Measurements from ENCODE around the gene ZNF532.

Gene ZNF532

GRCh38 chr18:58866066-58866772, 1.5 kb downstream of the ZNF532 start:
- Histone ChIP-seq H2BK120ac (ENCODE audit: insufficient read depth, low read length, poor library complexity) (peak overlapping the region; percentile 14), H3K9me3 (ENCODE audit: insufficient read depth, low read depth, low read length) (no peaks in the 10 kb centered on the region), H3K27ac (ENCODE audit: low read depth, low read length) (peak overlapping the region; percentile 100), H3K4me1 (ENCODE audit: control insufficient read depth in 1 of 2, insufficient read depth in 2 of 2, low read length in 2 of 2) (peaks cover 21 to 39% of the 10 kb centered on the region in 2 experiments), H4K91ac (ENCODE audit: low read depth, low read length) (peak overlapping the region; percentile 69), H3K79me2 (ENCODE audit: control insufficient read depth, insufficient read depth, low read length, poor library complexity) (peaks cover 21% of the 10 kb centered on the region), H3K27me3 (ENCODE audit: insufficient read depth, low read length) (no peaks in the 10 kb centered on the region), H3K14ac (ENCODE audit: low read length) (peak overlapping the region; percentile 38), H2BK5ac (ENCODE audit: low read depth, low read length, poor library complexity) (peak overlapping the region; percentile 80), H3K4me2 (ENCODE audit: low read length) (peak overlapping the region; percentile 59), H4K12ac (ENCODE audit: low read depth, low read length) (no peak overlapping the region), H3K23ac (ENCODE audit: low read length) (no peak overlapping the region), H2BK12ac (ENCODE audit: low read length) (peak overlapping the region; percentile 0), H3K4me3 (ENCODE audit: low read depth, low read length) (no peak overlapping the region), H3K79me1 (ENCODE audit: low read length) (peaks cover 47% of the 10 kb centered on the region), H2AK5ac (ENCODE audit: low read length) (peak overlapping the region; percentile 25), H2AFZ (ENCODE audit: insufficient read depth, low read length, poor library complexity) (no peak overlapping the region), H4K8ac (ENCODE audit: low read depth, low read length) (peak overlapping the region; percentile 37), H3K18ac (ENCODE audit: low read length) (peak overlapping the region; percentile 47), H3K4ac (ENCODE audit: low read depth, low read length) (peak overlapping the region; percentile 53), H3K9ac (ENCODE audit: low read length) (no peak overlapping the region), H3K36me3 (ENCODE audit: control insufficient read depth in 1 of 2, insufficient read depth in 2 of 2, low read length in 2 of 2) (peaks cover 2 to 6% of the 10 kb centered on the region in 2 experiments)
- no CpG with 5 or more reads among the region's 9 CpGs for WGBS (ENCODE audit: extremely low coverage, insufficient coverage, insufficient read length)
- no peak for DNase-seq

- Histone ChIP-seq H4K8ac (ENCODE audit: low read depth, low read length) (no peak overlapping the region), H2BK5ac (ENCODE audit: low read depth, low read length, poor library complexity) (no peak overlapping the region), H3K4me3 (ENCODE audit: low read depth, low read length) (no peak overlapping the region), H3K79me2 (ENCODE audit: control insufficient read depth, insufficient read depth, low read length, poor library complexity) (peaks cover 24% of the 10 kb centered on the region), H3K9ac (ENCODE audit: low read length) (no peak overlapping the region), H2AFZ (ENCODE audit: insufficient read depth, low read length, poor library complexity) (no peak overlapping the region), H3K4me2 (ENCODE audit: low read length) (peak overlapping the region; percentile 59), H3K27ac (ENCODE audit: low read depth, low read length) (peak overlapping the region; percentile 100), H3K36me3 (ENCODE audit: control insufficient read depth in 1 of 2, insufficient read depth in 2 of 2, low read length in 2 of 2) (peaks cover 4 to 9% of the 10 kb centered on the region in 2 experiments), H3K18ac (ENCODE audit: low read length) (no peak overlapping the region), H3K23ac (ENCODE audit: low read length) (no peak overlapping the region), H3K27me3 (ENCODE audit: insufficient read depth, low read length) (no peaks in the 10 kb centered on the region), H3K79me1 (ENCODE audit: low read length) (peaks cover 46% of the 10 kb centered on the region), H2BK120ac (ENCODE audit: insufficient read depth, low read length, poor library complexity) (peak overlapping the region; percentile 75), H3K9me3 (ENCODE audit: insufficient read depth, low read depth, low read length) (no peaks in the 10 kb centered on the region), H4K91ac (ENCODE audit: low read depth, low read length) (peak overlapping the region; percentile 72), H4K12ac (ENCODE audit: low read depth, low read length) (no peak overlapping the region), H3K4ac (ENCODE audit: low read depth, low read length) (no peak overlapping the region), H2BK12ac (ENCODE audit: low read length) (no peak overlapping the region), H3K14ac (ENCODE audit: low read length) (no peak overlapping the region), H3K4me1 (ENCODE audit: control insufficient read depth in 1 of 2, insufficient read depth in 2 of 2, low read length in 2 of 2) (peaks cover 21 to 40% of the 10 kb centered on the region in 2 experiments), H2AK5ac (ENCODE audit: low read length) (no peak overlapping the region)
- no CpG with 5 or more reads among the region's 6 CpGs for whole genome bisulfite sequencing (ENCODE audit: extremely low coverage, insufficient coverage, insufficient read length)
- DNase-seq, result no peak
These were observed 2.1 kb downstream of the ZNF532 start for GRCh38 chr18:58866773-58867150.

GRCh38 chr18:58867281-58867961, 2.7 kb downstream of the ZNF532 start:
- peak overlapping the region; percentile 92 for H3K27ac ChIP-seq (ENCODE audit: low read depth, low read length)
- peaks cover 46% of the 10 kb centered on the region for H3K79me1 ChIP-seq (ENCODE audit: low read length)
- peaks cover 4 to 9% of the 10 kb centered on the region in 2 experiments for H3K36me3 ChIP-seq (ENCODE audit: control insufficient read depth in 1 of 2, insufficient read depth in 2 of 2, low read length in 2 of 2)
- peak overlapping the region; percentile 26 for H4K12ac ChIP-seq (ENCODE audit: low read depth, low read length)
- no peaks in the 10 kb centered on the region for H3K9me3 ChIP-seq (ENCODE audit: insufficient read depth, low read depth, low read length)
- H3K4me3 ChIP-seq (ENCODE audit: low read depth, low read length), result no peak overlapping the region
- H2AK5ac ChIP-seq (ENCODE audit: low read length), result peak overlapping the region; percentile 51
- peak overlapping the region; percentile 20 for H3K18ac ChIP-seq (ENCODE audit: low read length)
- H4K91ac ChIP-seq (ENCODE audit: low read depth, low read length), result peak overlapping the region; percentile 80
- H3K23ac ChIP-seq (ENCODE audit: low read length), result no peak overlapping the region
- peaks cover 24% of the 10 kb centered on the region for H3K79me2 ChIP-seq (ENCODE audit: control insufficient read depth, insufficient read depth, low read length, poor library complexity)
- peak overlapping the region; percentile 62 for H2BK120ac ChIP-seq (ENCODE audit: insufficient read depth, low read length, poor library complexity)
- peak overlapping the region; percentile 66 for H3K4ac ChIP-seq (ENCODE audit: low read depth, low read length)
- no peak overlapping the region for H2AFZ ChIP-seq (ENCODE audit: insufficient read depth, low read length, poor library complexity)
- no peaks in the 10 kb centered on the region for H3K27me3 ChIP-seq (ENCODE audit: insufficient read depth, low read length)
- peaks cover 20 to 37% of the 10 kb centered on the region in 2 experiments for H3K4me1 ChIP-seq (ENCODE audit: control insufficient read depth in 1 of 2, insufficient read depth in 2 of 2, low read length in 2 of 2)
- peak overlapping the region; percentile 59 for H3K14ac ChIP-seq (ENCODE audit: low read length)
- DNase-seq, result no peak
- H2BK5ac ChIP-seq (ENCODE audit: low read depth, low read length, poor library complexity), result peak overlapping the region; percentile 83
- peak overlapping the region; percentile 59 for H4K8ac ChIP-seq (ENCODE audit: low read depth, low read length)
- H3K9ac ChIP-seq (ENCODE audit: low read length), result peak overlapping the region; percentile 28
- H3K4me2 ChIP-seq (ENCODE audit: low read length), result peak overlapping the region; percentile 47
- WGBS (ENCODE audit: extremely low coverage, insufficient coverage, insufficient read length), result no CpG with 5 or more reads among the region's 10 CpGs
- no peak overlapping the region for H2BK12ac ChIP-seq (ENCODE audit: low read length)

GRCh38 chr18:58868440-58868839, 3.8 kb downstream of the ZNF532 start:
- WGBS (ENCODE audit: extremely low coverage, insufficient coverage, insufficient read length), result no CpG with 5 or more reads among the region's 6 CpGs
- Histone ChIP-seq H3K79me2 (ENCODE audit: control insufficient read depth, insufficient read depth, low read length, poor library complexity) (peaks cover 20% of the 10 kb centered on the region), H2AK5ac (ENCODE audit: low read length) (no peak overlapping the region), H3K9ac (ENCODE audit: low read length) (no peak overlapping the region), H4K12ac (ENCODE audit: low read depth, low read length) (no peak overlapping the region), H3K4me1 (ENCODE audit: control insufficient read depth in 1 of 2, insufficient read depth in 2 of 2, low read length in 2 of 2) (peaks cover 19 to 36% of the 10 kb centered on the region in 2 experiments), H3K4me2 (ENCODE audit: low read length) (no peak overlapping the region), H3K36me3 (ENCODE audit: control insufficient read depth in 1 of 2, insufficient read depth in 2 of 2, low read length in 2 of 2) (peaks cover 9 to 13% of the 10 kb centered on the region in 2 experiments), H3K27me3 (ENCODE audit: insufficient read depth, low read length) (no peaks in the 10 kb centered on the region), H3K4ac (ENCODE audit: low read depth, low read length) (peak overlapping the region; percentile 22), H3K9me3 (ENCODE audit: insufficient read depth, low read depth, low read length) (no peaks in the 10 kb centered on the region), H3K27ac (ENCODE audit: low read depth, low read length) (no peak overlapping the region), H2AFZ (ENCODE audit: insufficient read depth, low read length, poor library complexity) (no peak overlapping the region), H4K91ac (ENCODE audit: low read depth, low read length) (no peak overlapping the region), H2BK120ac (ENCODE audit: insufficient read depth, low read length, poor library complexity) (no peak overlapping the region), H3K23ac (ENCODE audit: low read length) (no peak overlapping the region), H4K8ac (ENCODE audit: low read depth, low read length) (no peak overlapping the region), H3K4me3 (ENCODE audit: low read depth, low read length) (no peak overlapping the region), H3K18ac (ENCODE audit: low read length) (no peak overlapping the region), H2BK5ac (ENCODE audit: low read depth, low read length, poor library complexity) (no peak overlapping the region), H3K79me1 (ENCODE audit: low read length) (peaks cover 43% of the 10 kb centered on the region), H3K14ac (ENCODE audit: low read length) (no peak overlapping the region), H2BK12ac (ENCODE audit: low read length) (no peak overlapping the region)
- DNase-seq, result no peak
